PC-3 (cell line): ENCODE results near the gene SPARCL1.

ENCODE experiments used
- CTCF ChIP-seq: fragments of 300-600 bp; sonication (generic); conservative IDR thresholded peaks from 2 replicates; pipeline ENCODE4 v1.5.1; 2017; ENCODE audit warnings: antibody characterized with exemption, low read depth, mild to moderate bottlenecking, low read length
- EZH2 ChIP-seq: fragments of 300-600 bp; sonication (generic); IDR thresholded peaks from one replicate; pipeline ENCODE4 v1.6.1; 2017; ENCODE audit warnings: antibody characterized with exemption, mild to moderate bottlenecking, low read length; ENCODE audit not compliant: unreplicated experiment
- EZH2phosphoT487 ChIP-seq: fragments of 300-600 bp; sonication (generic); IDR thresholded peaks from 2 replicates; pipeline ENCODE4 v1.6.1; 2018; ENCODE audit warnings: mild to moderate bottlenecking, antibody characterized with exemption, low read length, borderline replicate concordance

DNA sequence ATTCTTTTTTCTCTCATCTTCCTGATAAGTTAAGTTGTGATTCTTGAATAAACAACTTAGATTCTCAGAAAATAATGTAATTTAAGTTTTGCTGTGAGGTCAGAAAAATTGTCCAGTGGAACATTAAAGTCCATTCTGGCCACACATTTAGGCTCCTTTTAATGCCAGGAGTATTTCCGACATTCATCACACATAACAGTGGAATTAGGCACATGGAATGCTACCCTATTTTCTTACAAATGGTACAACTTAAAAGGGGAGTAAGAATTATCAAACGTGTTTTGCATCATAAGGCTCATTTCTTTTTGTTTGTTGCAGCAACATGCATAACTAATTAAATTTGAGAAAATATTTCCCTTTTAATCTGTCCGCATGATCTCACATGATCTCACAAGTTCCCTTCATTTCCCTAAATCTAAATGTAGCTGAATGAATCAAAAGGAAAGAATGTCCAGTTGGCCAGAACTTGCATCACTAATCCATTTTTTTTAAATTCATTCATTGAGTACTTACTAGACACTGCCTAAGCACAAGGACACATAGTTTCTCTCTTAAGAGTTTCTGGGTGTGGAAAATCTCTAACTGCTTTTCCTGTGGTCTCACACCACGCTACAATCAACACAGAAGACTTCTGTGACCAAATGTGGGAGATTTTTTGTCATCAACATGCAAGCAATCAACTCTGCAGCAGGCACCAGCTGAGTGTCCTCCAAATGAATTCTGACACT, 22.0 kb downstream of the SPARCL1 start:
- no peak for TF ChIP-seq CTCF
- no peak for TF ChIP-seq EZH2
- TF ChIP-seq EZH2phosphoT487, result no peak
